Nephron progenitor cell (in vitro differentiated cells): Measurements from ENCODE around the gene MAN1C1.

Experiments used
- DNase-seq: peaks from one replicate; pipeline ENCODE4 v3.0.0; 2021
- H3K27ac Mint-ChIP-seq: 2 replicates; pipeline ENCODE4 v1.8.0; 2021; ENCODE audit warnings: mild to moderate bottlenecking, moderate library complexity, mixed read lengths
- H3K27me3 Mint-ChIP-seq: 2 replicates; pipeline ENCODE4 v1.8.0; 2021; ENCODE audit warnings: mild to moderate bottlenecking, low read depth, mixed read lengths; ENCODE audit not compliant: poor library complexity
- H3K36me3 Mint-ChIP-seq: 2 replicates; pipeline ENCODE4 v1.8.0; 2021; ENCODE audit warnings: low read depth, mixed read lengths
- H3K4me1 Mint-ChIP-seq: 2 replicates; pipeline ENCODE4 v1.8.0; 2021; ENCODE audit warnings: mixed read lengths
- H3K4me3 Mint-ChIP-seq: 2 replicates; pipeline ENCODE4 v1.8.0; 2021; ENCODE audit warnings: mild to moderate bottlenecking, moderate library complexity, mixed read lengths
- H3K9me3 Mint-ChIP-seq: 2 replicates; pipeline ENCODE4 v1.8.0; 2021; ENCODE audit warnings: mild to moderate bottlenecking, moderate library complexity, mixed read lengths
- TF ChIP-seq, protein P1 (sequence below): fragments of 200-600 bp; sonication (generic); IDR thresholded peaks from 2 replicates; pipeline ENCODE4 v1.5.0; 2021; ENCODE audit warnings: antibody characterized with exemption

Gene MAN1C1

GRCh38 chr1:25573961-25574360, 42.6 kb upstream of the MAN1C1 start:
- Mint-ChIP-seq H3K9me3 (no peaks in the 10 kb centered on the region), H3K4me3 (no peak overlapping the region), H3K4me1 (peaks cover 29% of the 10 kb centered on the region)

GRCh38 chr1:25575191-25575590, 41.4 kb upstream of the MAN1C1 start:
- Mint-ChIP-seq H3K27ac (no peak overlapping the region), H3K4me3 (no peak overlapping the region), H3K27me3 (peaks cover 42% of the 10 kb centered on the region), H3K36me3 (no peaks in the 10 kb centered on the region), H3K4me1 (peaks cover 17% of the 10 kb centered on the region), H3K9me3 (no peaks in the 10 kb centered on the region)
- TF ChIP-seq, protein P1, sequence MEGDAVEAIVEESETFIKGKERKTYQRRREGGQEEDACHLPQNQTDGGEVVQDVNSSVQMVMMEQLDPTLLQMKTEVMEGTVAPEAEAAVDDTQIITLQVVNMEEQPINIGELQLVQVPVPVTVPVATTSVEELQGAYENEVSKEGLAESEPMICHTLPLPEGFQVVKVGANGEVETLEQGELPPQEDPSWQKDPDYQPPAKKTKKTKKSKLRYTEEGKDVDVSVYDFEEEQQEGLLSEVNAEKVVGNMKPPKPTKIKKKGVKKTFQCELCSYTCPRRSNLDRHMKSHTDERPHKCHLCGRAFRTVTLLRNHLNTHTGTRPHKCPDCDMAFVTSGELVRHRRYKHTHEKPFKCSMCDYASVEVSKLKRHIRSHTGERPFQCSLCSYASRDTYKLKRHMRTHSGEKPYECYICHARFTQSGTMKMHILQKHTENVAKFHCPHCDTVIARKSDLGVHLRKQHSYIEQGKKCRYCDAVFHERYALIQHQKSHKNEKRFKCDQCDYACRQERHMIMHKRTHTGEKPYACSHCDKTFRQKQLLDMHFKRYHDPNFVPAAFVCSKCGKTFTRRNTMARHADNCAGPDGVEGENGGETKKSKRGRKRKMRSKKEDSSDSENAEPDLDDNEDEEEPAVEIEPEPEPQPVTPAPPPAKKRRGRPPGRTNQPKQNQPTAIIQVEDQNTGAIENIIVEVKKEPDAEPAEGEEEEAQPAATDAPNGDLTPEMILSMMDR: no peak
- no peak for DNase-seq

More at GRCh38 chr1:25573961-25574360, 42.6 kb upstream of the MAN1C1 start:
- H3K27ac Mint-ChIP-seq: no peak overlapping the region
- peaks cover 36% of the 10 kb centered on the region for H3K27me3 Mint-ChIP-seq
- DNase-seq: no peak
- no peaks in the 10 kb centered on the region for H3K36me3 Mint-ChIP-seq
- TF ChIP-seq, protein P1: no peak

DNA sequence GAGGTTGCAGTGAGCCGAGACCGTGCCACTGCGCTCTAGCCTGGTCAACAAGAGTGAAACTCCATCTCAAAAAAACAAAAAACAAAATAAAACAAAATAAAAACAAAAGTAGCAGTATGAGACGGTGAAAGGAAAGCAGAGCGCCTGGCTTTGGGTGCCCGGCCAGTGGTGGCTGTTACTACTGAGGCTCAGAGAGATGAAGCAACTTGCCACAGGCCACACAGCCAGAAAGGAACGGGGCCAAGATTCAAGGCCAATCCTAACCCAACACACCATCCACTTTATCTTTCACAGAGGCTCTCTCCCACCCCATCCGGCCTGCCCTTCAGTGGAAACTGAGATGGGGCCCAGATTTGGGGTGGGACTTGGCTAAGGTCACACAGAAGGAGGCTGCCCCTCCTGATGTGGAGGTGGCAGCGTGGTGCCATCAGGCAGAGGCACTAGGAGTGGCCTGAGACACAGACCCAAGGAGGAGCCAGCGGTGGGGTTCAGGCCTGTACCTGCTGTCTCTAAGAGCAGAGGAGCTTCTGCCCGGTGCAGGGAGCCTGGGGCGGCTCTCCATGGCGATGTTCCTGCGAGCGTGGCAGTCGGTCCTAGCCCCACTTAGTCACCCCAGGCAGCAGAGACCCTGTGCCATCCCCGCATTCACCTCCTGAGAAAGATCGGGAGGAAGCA, 40.0 kb upstream of the MAN1C1 start:
- peaks cover 24% of the 10 kb centered on the region for H3K4me1 Mint-ChIP-seq
- no peak overlapping the region for H3K4me3 Mint-ChIP-seq
- TF ChIP-seq, protein P1: no peak
- no peak overlapping the region for H3K27ac Mint-ChIP-seq
- no peaks in the 10 kb centered on the region for H3K9me3 Mint-ChIP-seq
- H3K36me3 Mint-ChIP-seq: no peaks in the 10 kb centered on the region
- peaks cover 45% of the 10 kb centered on the region for H3K27me3 Mint-ChIP-seq
- DNase-seq: no peak

DNA sequence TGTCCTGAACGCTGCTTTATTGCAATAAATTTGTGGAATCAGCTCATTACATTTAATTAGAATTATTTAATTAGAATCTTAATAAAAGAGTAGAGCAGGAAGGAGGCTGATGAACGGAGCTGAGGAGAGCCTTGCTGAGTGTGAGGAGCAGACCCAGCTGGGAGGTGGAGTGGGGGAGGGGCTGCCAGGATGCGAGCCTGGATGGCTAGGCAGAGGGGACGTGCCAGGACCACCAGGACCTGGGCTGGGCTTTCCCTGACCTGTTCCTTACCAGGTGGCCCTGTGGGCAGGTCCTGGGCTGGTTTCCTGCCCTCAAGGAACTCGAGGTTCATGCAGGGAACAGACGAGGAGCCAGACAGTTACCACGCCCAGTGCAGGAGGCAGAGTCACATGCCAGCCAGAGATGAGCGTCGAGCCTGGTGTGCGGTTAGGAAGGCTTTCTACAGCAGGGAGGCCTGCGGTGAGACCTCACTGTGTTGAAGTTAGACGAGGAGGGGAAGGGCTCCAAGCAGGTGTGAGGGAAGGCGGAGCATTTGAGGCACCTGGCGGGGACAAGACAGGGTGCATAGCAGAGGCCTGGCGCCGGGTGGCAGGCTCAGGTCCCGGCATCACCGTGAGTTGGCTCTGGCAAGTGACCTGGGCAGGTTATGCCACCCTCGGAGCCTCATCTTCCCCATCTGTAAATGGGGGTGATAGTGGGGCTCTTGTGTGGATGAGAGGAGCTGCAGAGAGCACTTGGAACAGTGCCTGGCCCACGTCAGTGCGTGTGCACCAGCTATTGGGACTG, 39.3 kb upstream of the MAN1C1 start:
- Mint-ChIP-seq H3K27ac (no peak overlapping the region), H3K4me1 (peaks cover 23% of the 10 kb centered on the region)

DNA sequence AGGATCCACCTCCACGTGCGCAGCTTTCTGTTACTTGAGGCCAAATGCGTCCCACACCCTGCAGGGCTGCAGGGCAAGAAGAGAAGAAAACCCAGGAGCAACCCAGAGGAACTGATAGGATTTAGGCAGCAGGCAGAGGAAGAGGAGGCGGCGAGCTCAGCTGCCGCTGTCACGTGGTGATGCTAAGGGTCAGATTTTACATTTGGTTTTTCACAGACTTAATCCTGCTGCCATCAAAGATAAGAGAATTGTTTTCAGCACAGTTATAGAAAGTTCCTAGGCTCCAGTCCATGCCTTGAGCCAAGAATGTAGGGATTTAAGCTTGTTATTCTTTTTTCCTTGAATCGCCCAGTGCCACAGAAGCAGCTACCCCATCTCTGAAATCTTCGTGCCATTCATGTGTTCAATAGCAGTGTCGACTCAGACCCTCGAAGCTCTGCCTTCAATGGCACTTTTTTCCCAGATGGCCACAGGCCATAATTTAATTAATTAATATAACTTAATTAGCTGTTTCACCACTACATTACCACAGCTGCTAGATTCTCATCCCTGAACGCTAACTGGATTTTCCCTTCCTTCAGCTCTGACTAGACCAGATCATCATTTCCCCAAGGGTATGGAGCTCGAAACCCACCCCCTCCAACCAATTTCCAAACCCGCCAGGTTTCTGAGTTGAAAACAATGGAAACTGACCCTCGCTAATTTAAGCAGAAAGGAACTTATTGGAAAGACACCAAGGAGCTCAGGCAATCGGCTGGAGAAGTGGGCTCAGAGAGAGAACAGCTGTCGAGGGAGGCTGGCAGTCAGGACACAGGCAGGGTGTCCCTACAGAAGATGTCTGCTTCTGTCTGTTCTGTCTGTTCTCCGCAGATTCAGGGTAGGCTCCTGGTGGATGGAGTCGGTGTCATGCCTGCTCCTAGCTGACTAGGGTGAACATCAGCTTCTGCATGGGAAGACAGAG, 37.0 kb upstream of the MAN1C1 start:
- Mint-ChIP-seq H3K27ac (no peak overlapping the region), H3K27me3 (peaks cover 28% of the 10 kb centered on the region), H3K4me1 (peaks cover 14% of the 10 kb centered on the region), H3K9me3 (peaks cover 11% of the 10 kb centered on the region), H3K4me3 (no peak overlapping the region), H3K36me3 (no peaks in the 10 kb centered on the region)
- no peak for DNase-seq
- TF ChIP-seq, protein P1: no peak

More for the DNA sequence above, 39.3 kb upstream of the MAN1C1 start:
- TF ChIP-seq, protein P1: no peak
- no peak for DNase-seq
- H3K9me3 Mint-ChIP-seq: no peaks in the 10 kb centered on the region
- no peaks in the 10 kb centered on the region for H3K36me3 Mint-ChIP-seq
- peaks cover 40% of the 10 kb centered on the region for H3K27me3 Mint-ChIP-seq
- no peak overlapping the region for H3K4me3 Mint-ChIP-seq
